ENCODE measurements around the gene GTF2I. TPM values are rescaled to one million over a fixed set of nuclear protein-coding genes. Genes with fewer than 3 reads are reported as not detected.
A peak's percentile ranks its signal among the peaks of the same experiment; 100 is the strongest.

GTF2I gene
- total and polyA plus RNA-seq, 2 donors (not counting 1 experiment from before 2014, with no cell fraction given) = 79.3 to 105 TPM

DNA sequence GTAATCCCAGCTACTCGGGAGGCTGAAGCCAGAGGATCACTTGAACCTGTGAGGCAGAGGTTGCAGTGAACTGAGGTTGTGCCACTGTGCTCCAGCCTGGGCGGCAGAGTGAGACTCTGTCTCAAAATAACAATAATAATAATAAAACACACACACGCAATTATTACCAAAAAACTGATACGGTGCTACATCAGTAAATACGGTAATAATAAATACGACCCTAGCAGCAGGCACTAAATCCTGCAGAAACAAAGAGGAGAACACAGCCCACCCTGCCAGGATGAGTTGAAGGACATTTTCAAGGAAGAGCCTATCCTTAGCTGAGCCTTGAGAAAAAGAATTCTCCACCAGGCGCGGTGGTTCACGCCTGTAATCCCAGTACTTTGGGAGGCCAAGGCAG is 34.4 kb upstream of the GTF2I start:
- Histone ChIP-seq H3K4me3 (replicated peaks in 1 of 4; ENCODE audit: control extremely low read depth in 1 of 4, insufficient read depth in 1 of 4, low read depth in 3 of 4, low read length in 4 of 4) (no peak overlapping the region), H3K9ac (ENCODE audit: insufficient read depth, low read length) (no peak overlapping the region), H3K4me2 (ENCODE audit: extremely low read depth, insufficient read depth, low read length) (no peak overlapping the region), H3K79me2 (ENCODE audit: control insufficient read depth, insufficient read depth, low read length) (no peaks in the 10 kb centered on the region), H3K9me3 (ENCODE audit: control insufficient read depth, insufficient read depth, low read depth, low read length) (no peaks in the 10 kb centered on the region), H3K27ac (ENCODE audit: insufficient read depth, low read length) (no peak overlapping the region), H3K36me3 (ENCODE audit: control insufficient read depth, insufficient read depth, low read length) (no peaks in the 10 kb centered on the region), H3K4me1 (ENCODE audit: control insufficient read depth, extremely low read depth, insufficient read depth, low read length) (no peaks in the 10 kb centered on the region), H3K27me3 (ENCODE audit: control insufficient read depth, insufficient read depth, low read length) (no peaks in the 10 kb centered on the region), H4K20me1 (ENCODE audit: control insufficient read depth, extremely low read depth, insufficient read depth, low read length) (no peaks in the 10 kb centered on the region), H2AFZ (ENCODE audit: low read length) (no peak overlapping the region)
- TF ChIP-seq, protein P1, sequence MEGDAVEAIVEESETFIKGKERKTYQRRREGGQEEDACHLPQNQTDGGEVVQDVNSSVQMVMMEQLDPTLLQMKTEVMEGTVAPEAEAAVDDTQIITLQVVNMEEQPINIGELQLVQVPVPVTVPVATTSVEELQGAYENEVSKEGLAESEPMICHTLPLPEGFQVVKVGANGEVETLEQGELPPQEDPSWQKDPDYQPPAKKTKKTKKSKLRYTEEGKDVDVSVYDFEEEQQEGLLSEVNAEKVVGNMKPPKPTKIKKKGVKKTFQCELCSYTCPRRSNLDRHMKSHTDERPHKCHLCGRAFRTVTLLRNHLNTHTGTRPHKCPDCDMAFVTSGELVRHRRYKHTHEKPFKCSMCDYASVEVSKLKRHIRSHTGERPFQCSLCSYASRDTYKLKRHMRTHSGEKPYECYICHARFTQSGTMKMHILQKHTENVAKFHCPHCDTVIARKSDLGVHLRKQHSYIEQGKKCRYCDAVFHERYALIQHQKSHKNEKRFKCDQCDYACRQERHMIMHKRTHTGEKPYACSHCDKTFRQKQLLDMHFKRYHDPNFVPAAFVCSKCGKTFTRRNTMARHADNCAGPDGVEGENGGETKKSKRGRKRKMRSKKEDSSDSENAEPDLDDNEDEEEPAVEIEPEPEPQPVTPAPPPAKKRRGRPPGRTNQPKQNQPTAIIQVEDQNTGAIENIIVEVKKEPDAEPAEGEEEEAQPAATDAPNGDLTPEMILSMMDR (conservative IDR thresholded peaks at IDR 0.05 in 1 of 2, IDR thresholded peaks at IDR 0.05 in 1 of 2; ENCODE audit: low read depth in 1 of 2, low read length in 2 of 2) = no peak
- TF ChIP-seq EZH2 (IDR thresholded peaks at IDR 0.05; ENCODE audit: low read length, missing control alignments) = no peak
- no peak for DNase-seq (ENCODE audit: low read depth in 2 of 2)

DNA sequence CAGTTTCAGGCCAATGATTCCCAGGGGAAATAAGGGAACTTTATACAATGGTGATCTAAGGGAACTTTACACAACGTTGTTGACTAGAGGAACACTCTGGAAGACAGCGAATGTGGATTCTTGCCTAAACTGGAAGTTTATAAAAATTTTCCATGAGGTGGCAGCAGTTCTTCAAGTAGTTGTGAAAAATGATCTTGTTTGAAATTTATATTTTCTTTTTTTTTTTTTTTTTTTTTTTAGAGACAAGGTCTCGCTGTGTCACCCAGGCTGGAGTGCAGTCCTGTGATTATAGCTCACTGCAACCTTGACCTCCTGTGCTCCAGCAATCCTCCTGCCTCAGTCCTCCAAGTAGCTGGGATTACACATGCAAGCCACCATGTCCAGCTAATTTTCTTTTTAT is 32.1 kb upstream of the GTF2I start:
- no peak overlapping the region for H3K4me2 ChIP-seq (ENCODE audit: extremely low read depth, insufficient read depth, low read length)
- H3K27ac ChIP-seq (ENCODE audit: insufficient read depth, low read length) = no peak overlapping the region
- H3K79me2 ChIP-seq (ENCODE audit: control insufficient read depth, insufficient read depth, low read length) = no peaks in the 10 kb centered on the region
- TF ChIP-seq, protein P1 (conservative IDR thresholded peaks at IDR 0.05 in 1 of 2, IDR thresholded peaks at IDR 0.05 in 1 of 2; ENCODE audit: low read depth in 1 of 2, low read length in 2 of 2) = peak in 1 of 2 donors; percentile 32
- TF ChIP-seq EZH2 (IDR thresholded peaks at IDR 0.05; ENCODE audit: low read length, missing control alignments) = no peak
- no peaks in the 10 kb centered on the region for H3K4me1 ChIP-seq (ENCODE audit: control insufficient read depth, extremely low read depth, insufficient read depth, low read length)
- no peaks in the 10 kb centered on the region for H3K27me3 ChIP-seq (ENCODE audit: control insufficient read depth, insufficient read depth, low read length)
- H4K20me1 ChIP-seq (ENCODE audit: control insufficient read depth, extremely low read depth, insufficient read depth, low read length) = no peaks in the 10 kb centered on the region
- no peak overlapping the region for H3K4me3 ChIP-seq (replicated peaks in 1 of 4; ENCODE audit: control extremely low read depth in 1 of 4, insufficient read depth in 1 of 4, low read depth in 3 of 4, low read length in 4 of 4)
- no peaks in the 10 kb centered on the region for H3K36me3 ChIP-seq (ENCODE audit: control insufficient read depth, insufficient read depth, low read length)
- peak overlapping the region; percentile 23 for H2AFZ ChIP-seq (ENCODE audit: low read length)
- no peaks in the 10 kb centered on the region for H3K9me3 ChIP-seq (ENCODE audit: control insufficient read depth, insufficient read depth, low read depth, low read length)
- H3K9ac ChIP-seq (ENCODE audit: insufficient read depth, low read length) = no peak overlapping the region
- DNase-seq (ENCODE audit: low read depth in 2 of 2) = peak; percentile 42 to 77

DNA sequence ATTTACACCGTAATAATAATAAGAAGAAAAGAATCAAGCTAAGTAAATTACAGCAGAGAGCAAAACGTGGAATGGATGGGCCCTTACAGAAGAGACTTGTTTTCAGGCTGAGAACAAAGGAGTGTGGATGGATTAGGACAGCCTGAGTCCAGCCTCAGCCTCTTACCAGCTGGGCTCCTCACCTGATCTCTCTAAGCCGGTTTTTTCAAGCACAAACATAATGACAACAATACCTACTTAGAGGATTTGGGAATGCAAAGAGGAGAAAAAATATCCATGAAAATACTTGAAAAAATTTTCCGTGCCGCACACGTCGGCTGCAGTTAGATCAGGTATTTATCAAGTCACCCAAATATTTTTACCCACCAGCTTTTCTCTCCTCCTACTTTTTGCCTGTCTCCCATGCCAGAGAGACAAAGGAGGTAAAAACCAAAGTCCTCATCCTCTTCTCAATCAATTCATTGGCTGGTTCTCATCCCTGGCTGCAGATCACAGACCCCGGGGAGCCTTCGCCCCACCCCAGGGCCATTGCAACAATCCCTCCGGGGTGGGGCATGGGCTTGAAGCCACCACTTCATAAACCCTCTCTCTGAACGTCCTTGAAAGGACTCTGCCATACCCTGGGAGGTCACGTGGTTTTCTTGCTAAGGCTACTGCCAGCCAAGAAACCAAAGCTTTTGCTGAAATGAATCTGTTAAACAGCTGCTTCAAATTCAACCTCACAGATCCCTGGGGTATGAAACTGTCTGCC is 29.7 kb upstream of the GTF2I start:
- Histone ChIP-seq H3K36me3 (ENCODE audit: control insufficient read depth, insufficient read depth, low read length) (no peaks in the 10 kb centered on the region), H3K4me2 (ENCODE audit: extremely low read depth, insufficient read depth, low read length) (peak overlapping the region; percentile 13), H3K4me3 (replicated peaks in 1 of 4; ENCODE audit: control extremely low read depth in 1 of 4, insufficient read depth in 1 of 4, low read depth in 3 of 4, low read length in 4 of 4) (peak overlapping the region in 1 of 4 experiments; percentile 14), H3K9me3 (ENCODE audit: control insufficient read depth, insufficient read depth, low read depth, low read length) (no peaks in the 10 kb centered on the region), H3K27ac (ENCODE audit: insufficient read depth, low read length) (no peak overlapping the region), H3K79me2 (ENCODE audit: control insufficient read depth, insufficient read depth, low read length) (no peaks in the 10 kb centered on the region), H3K4me1 (ENCODE audit: control insufficient read depth, extremely low read depth, insufficient read depth, low read length) (no peaks in the 10 kb centered on the region), H3K9ac (ENCODE audit: insufficient read depth, low read length) (no peak overlapping the region), H4K20me1 (ENCODE audit: control insufficient read depth, extremely low read depth, insufficient read depth, low read length) (no peaks in the 10 kb centered on the region), H2AFZ (ENCODE audit: low read length) (peak overlapping the region; percentile 43), H3K27me3 (ENCODE audit: control insufficient read depth, insufficient read depth, low read length) (no peaks in the 10 kb centered on the region)
- DNase-seq (ENCODE audit: low read depth in 2 of 2) = peak; percentile 42 to 76
- no peak for TF ChIP-seq EZH2 (IDR thresholded peaks at IDR 0.05; ENCODE audit: low read length, missing control alignments)
- TF ChIP-seq, protein P1 (conservative IDR thresholded peaks at IDR 0.05 in 1 of 2, IDR thresholded peaks at IDR 0.05 in 1 of 2; ENCODE audit: low read depth in 1 of 2, low read length in 2 of 2) = no peak

Data from fibroblast of lung (primary cell).